NCI-H187 treated with DMSO at 0.1 percent for 48 hours (cell line): ENCODE measurements around the gene SUSD6.

Experiments used
- DNase-seq: peaks from one replicate; lab custom pipeline; 2025; lab: John Stamatoyannopoulos, UW

Gene SUSD6

DNA sequence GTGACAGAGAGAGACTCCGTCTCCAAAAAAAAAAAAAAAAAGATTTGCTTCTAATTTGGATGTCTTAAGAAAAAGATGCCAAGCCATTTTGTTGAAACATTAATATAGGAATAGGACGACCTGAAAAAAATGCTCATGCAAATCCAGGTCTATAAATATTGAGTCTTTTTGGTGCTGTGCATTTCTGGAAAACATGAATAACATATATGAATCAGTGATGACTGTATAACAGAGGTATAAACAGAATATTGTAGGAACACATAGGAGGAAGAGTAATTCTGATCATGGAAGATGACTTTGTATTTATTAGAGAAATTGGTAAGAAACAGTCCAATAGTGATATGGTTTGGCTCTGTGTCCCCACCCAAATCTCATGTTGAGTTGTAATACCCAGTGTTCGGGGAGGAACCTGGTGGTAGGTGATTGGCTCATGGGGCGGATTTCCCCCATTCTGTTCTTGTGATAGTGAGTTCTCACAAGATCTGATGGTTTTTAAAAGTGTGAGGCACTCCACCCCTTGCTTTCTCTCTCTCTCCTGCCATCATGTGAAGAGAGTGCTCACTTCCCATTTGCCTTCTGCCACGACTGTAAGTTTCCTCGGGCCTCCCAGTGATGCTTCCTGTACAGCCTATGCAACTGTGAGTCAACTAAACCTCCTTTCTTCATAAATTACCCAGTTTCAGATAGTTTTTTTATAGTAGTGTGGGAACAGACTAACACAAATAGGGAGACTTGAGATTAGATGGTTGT is 152.5 kb downstream of the SUSD6 start:
- DNase-seq: no peak
